HCT116 (cell line): ENCODE data around the gene HMCN2. TPM values are rescaled to one million over a fixed set of nuclear protein-coding genes. Genes with fewer than 3 reads are reported as not detected.

Source experiments
- ATAC-seq: fragments of 200-7000 bp; cut with Tn5 transposase; 2 replicates; pipeline ENCODE4 v1.9.1; 2020; ENCODE audit warnings: mild to moderate bottlenecking, moderate library complexity
- BruUV-seq: library from RNA; stranded (reverse); fragments of 400-500 nt; replicated peaks from 2 replicates; lab custom pipeline; 2021; lab: Mats Ljungman, UMichigan
- CTCF ChIA-PET: fragments of 300-600 bp; sonication (Branson Sonifier 250); formaldehyde crosslinking; loops from one replicate; lab custom pipeline; 2021; ENCODE audit warnings: antibody characterized with exemption; lab: Charles Lee
- POLR2A ChIA-PET: fragments of 300-600, 350-600 bp; sonication (Branson Sonifier 250); formaldehyde crosslinking; loops from one replicate; lab custom pipeline; 2021; ENCODE audit warnings: antibody characterized with exemption; lab: Charles Lee
- RAD21 ChIA-PET, 2 experiments: fragments of 300-600 bp; sonication (Branson Sonifier 250); formaldehyde crosslinking; loops; one replicate each; lab custom pipeline; 2023; ENCODE audit warnings: low total read pairs in 2 of 2; ENCODE audit not compliant: uncharacterized antibody in 2 of 2, unreplicated experiment in 2 of 2, low non-redundant PET in 1 of 2; lab: Charles Lee
- DNase-seq: peaks from one replicate; pipeline ENCODE4 v3.0.0-alpha.2; 2010; ENCODE audit warnings: low read depth, low spot score
- H2AFZ ChIP-seq: fragments of 200-600 bp; shearing (Covaris generic), sonication (generic); 2 replicates; pipeline ENCODE4 v1.6.1; 2017; ENCODE audit warnings: low read depth, mixed run types, mixed read lengths, antibody characterized with exemption, low read length; ENCODE audit not compliant: poor library complexity, severe bottlenecking
- H3K27ac ChIP-seq: 2 replicates; pipeline ENCODE4 v1.5.1; 2012; ENCODE audit warnings: low read depth, low read length
- H3K27me3 ChIP-seq: fragments of 200-600 bp; sonication (generic); 2 replicates; pipeline ENCODE4 v1.6.1; 2016; ENCODE audit warnings: mixed run types, low read length, mixed read lengths; ENCODE audit not compliant: insufficient read depth
- H3K36me3 ChIP-seq, 2 experiments: fragments of 200-500 bp in 1 of 2; fragments of 200-600 bp in 1 of 2; sonication (Bioruptor generic) in 1 of 2; sonication (generic) in 1 of 2; 2 replicates each; pipeline versions ENCODE4 v1.5.1 to v1.6.1; 2014 to 2016; ENCODE audit warnings: low read length in 2 of 2, inconsistent platforms in 1 of 2, mixed read lengths in 1 of 2, mixed run types in 1 of 2; ENCODE audit not compliant: insufficient read depth in 2 of 2, control insufficient read depth in 1 of 2
- H3K4me1 ChIP-seq, 2 experiments: fragments of 200-600 bp in 1 of 2; sonication (generic) in 1 of 2; 2 replicates each; pipeline versions ENCODE4 v1.5.1 to v1.6.1; 2012 to 2017; ENCODE audit warnings: low read length in 2 of 2, inconsistent platforms in 1 of 2, mild to moderate bottlenecking in 1 of 2, mixed read lengths in 1 of 2, mixed run types in 1 of 2, moderate library complexity in 1 of 2; ENCODE audit not compliant: insufficient read depth in 2 of 2, control insufficient read depth in 1 of 2
- H3K4me2 ChIP-seq: fragments of 200-600 bp; sonication (generic); 2 replicates; pipeline ENCODE4 v1.6.1; 2017; ENCODE audit warnings: mixed run types, low read length, mixed read lengths
- H3K4me3 ChIP-seq, 2 experiments: fragments of 200-600 bp in 1 of 2; sonication (generic) in 1 of 2; replicated peaks in 1 of 2; 2 replicates each; pipeline ENCODE4 v1.5.1; 2011 to 2016; ENCODE audit warnings: low read length in 2 of 2, control low read depth in 1 of 2, low read depth in 1 of 2, mild to moderate bottlenecking in 1 of 2, mixed read lengths in 1 of 2, mixed run types in 1 of 2
- H3K79me2 ChIP-seq: fragments of 200-600 bp; sonication (generic); 2 replicates; pipeline ENCODE4 v1.6.1; 2017; ENCODE audit warnings: mild to moderate bottlenecking, mixed run types, low read length, moderate library complexity, mixed read lengths; ENCODE audit not compliant: insufficient read depth
- H3K9ac ChIP-seq: fragments of 200-600 bp; sonication (generic); 2 replicates; pipeline ENCODE4 v1.6.1; 2016; ENCODE audit warnings: low read length, mixed read lengths
- H3K9me2 ChIP-seq: fragments of 200-600 bp; sonication (generic), shearing (Covaris generic); 2 replicates; pipeline ENCODE4 v1.6.1; 2017; ENCODE audit warnings: mixed run types, mild to moderate bottlenecking, moderate library complexity; ENCODE audit not compliant: insufficient read depth
- H3K9me3 ChIP-seq, 2 experiments: fragments of 200-500 bp in 1 of 2; fragments of 200-600 bp in 1 of 2; sonication (Bioruptor generic) in 1 of 2; sonication (generic) in 1 of 2; 2 replicates each; pipeline ENCODE4 v1.6.1; 2014 to 2017; ENCODE audit warnings: low read length in 2 of 2, mixed read lengths in 2 of 2, inconsistent platforms in 1 of 2, low read depth in 1 of 2, mild to moderate bottlenecking in 1 of 2, mixed run types in 1 of 2, moderate library complexity in 1 of 2; ENCODE audit not compliant: control insufficient read depth in 1 of 2, insufficient read depth in 1 of 2
- H4K20me1 ChIP-seq: fragments of 200-600 bp; sonication (generic), shearing (Covaris generic); 2 replicates; pipeline ENCODE4 v1.6.1; 2017; ENCODE audit warnings: mixed run types, mild to moderate bottlenecking, moderate library complexity; ENCODE audit not compliant: insufficient read depth
- CBX3 ChIP-seq: IDR thresholded peaks from 2 replicates; pipeline ENCODE4 v1.6.1; 2012; ENCODE audit warnings: low read depth
- ELF1 ChIP-seq: IDR thresholded peaks from 2 replicates; pipeline ENCODE4 v1.6.1; 2012; ENCODE audit warnings: low read depth, borderline replicate concordance
- EZH2 ChIP-seq: fragments of 200-600 bp; sonication (generic); IDR thresholded peaks from 2 replicates; pipeline ENCODE4 v1.6.1; 2017; ENCODE audit warnings: antibody characterized with exemption, mixed run types
- FOSL1 ChIP-seq: IDR thresholded peaks from 2 replicates; pipeline ENCODE4 v1.6.1; 2012; ENCODE audit warnings: low read depth
- POLR2A ChIP-seq: IDR thresholded peaks from 2 replicates; pipeline ENCODE4 v1.7.0; 2011; ENCODE audit warnings: borderline replicate concordance; ENCODE audit not compliant: insufficient read depth, insufficient read length; ENCODE audit errors: extremely low read depth
- RAD21 ChIP-seq: IDR thresholded peaks from 2 replicates; pipeline ENCODE4 v1.6.1; 2012; ENCODE audit warnings: low read depth, mild to moderate bottlenecking
- SRF ChIP-seq: IDR thresholded peaks from 2 replicates; pipeline ENCODE4 v1.6.1; 2012; ENCODE audit warnings: low read depth
- YY1 ChIP-seq: IDR thresholded peaks from 2 replicates; pipeline ENCODE4 v1.6.1; 2011; ENCODE audit warnings: low read length, low read depth, moderate library complexity, mild to moderate bottlenecking; ENCODE audit not compliant: insufficient replicate concordance; ENCODE audit errors: extremely low read depth
- ZBTB33 ChIP-seq: IDR thresholded peaks from 2 replicates; pipeline ENCODE4 v1.6.1; 2011; ENCODE audit warnings: mild to moderate bottlenecking, low read length, moderate library complexity; ENCODE audit not compliant: insufficient replicate concordance; ENCODE audit errors: extremely low read depth
- ZNF274 ChIP-seq: fragments of 200-500 bp; sonication (Bioruptor generic); IDR thresholded peaks from 2 replicates; pipeline ENCODE4 v1.6.1; 2014; ENCODE audit warnings: mild to moderate bottlenecking, low read depth, low read length, inconsistent platforms
- intact Hi-C: fragments of 100-400 bp; cut with micrococcal nuclease; formaldehyde crosslinking; loops from 2 replicates; pipeline ENCODE4 v1.10.0; 2022
- total RNA-seq: library from RNA; stranded (reverse); gene quantifications from one replicate; pipeline ENCODE4 v1.2.1, GENCODE V29; 2021; ENCODE audit not compliant: unreplicated experiment
- TF ChIP-seq, protein P1 (sequence below): IDR thresholded peaks from 2 replicates; pipeline ENCODE4 v1.6.1; 2012

The HMCN2 gene
- total RNA-seq, 1 experiment from 2014 or later: 0.22 TPM

DNA sequence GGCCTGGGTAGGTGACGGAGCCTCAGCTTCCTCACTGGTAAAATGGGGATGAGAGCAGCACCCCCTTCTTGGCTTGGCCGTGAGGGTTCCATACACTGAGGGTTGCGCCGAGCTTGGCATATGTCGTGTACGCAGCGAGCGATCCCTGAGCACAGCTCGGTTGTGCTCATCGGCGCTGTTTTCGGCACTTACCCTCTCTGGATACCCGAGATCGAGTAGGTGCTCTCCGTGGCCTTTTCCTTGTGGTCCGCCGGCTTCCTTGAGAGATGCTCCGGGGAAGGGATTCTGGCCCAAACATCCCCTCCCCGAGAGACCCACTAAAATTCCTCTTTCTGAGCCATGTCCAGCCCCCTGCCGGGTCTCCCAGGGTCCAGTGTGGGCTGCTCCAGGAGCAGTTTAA is 40.0 kb upstream of the HMCN2 start:
- ATAC-seq: no peak
- Histone ChIP-seq H3K4me1 (no peaks in the 10 kb centered on the region), H3K79me2 (no peaks in the 10 kb centered on the region), H3K9me3 (peaks cover 0 to 10% of the 10 kb centered on the region in 2 experiments; a peak in 2 of 4 replicates), H3K27me3 (no peaks in the 10 kb centered on the region), H3K4me2 (no peak overlapping the region), H3K9me2 (no peaks in the 10 kb centered on the region), H3K27ac (no peak overlapping the region), H3K9ac (no peak overlapping the region), H3K4me3 (no peak overlapping the region), H2AFZ (no peak overlapping the region), H3K36me3 (peaks cover 8 to 40% of the 10 kb centered on the region in 2 experiments; a peak in 3 of 4 replicates), H4K20me1 (no peaks in the 10 kb centered on the region)
- BruUV-seq: no TSS peak
- POLR2A ChIA-PET: no interaction called here
- CTCF ChIA-PET: no interaction called here
- RAD21 ChIA-PET: no interaction called here
- no peak for DNase-seq
- intact Hi-C loops: no loop called here
- TF ChIP-seq POLR2A (no peak), ZBTB33 (no peak), ZNF274 (no peak), RAD21 (no peak), EZH2 (no peak)

DNA sequence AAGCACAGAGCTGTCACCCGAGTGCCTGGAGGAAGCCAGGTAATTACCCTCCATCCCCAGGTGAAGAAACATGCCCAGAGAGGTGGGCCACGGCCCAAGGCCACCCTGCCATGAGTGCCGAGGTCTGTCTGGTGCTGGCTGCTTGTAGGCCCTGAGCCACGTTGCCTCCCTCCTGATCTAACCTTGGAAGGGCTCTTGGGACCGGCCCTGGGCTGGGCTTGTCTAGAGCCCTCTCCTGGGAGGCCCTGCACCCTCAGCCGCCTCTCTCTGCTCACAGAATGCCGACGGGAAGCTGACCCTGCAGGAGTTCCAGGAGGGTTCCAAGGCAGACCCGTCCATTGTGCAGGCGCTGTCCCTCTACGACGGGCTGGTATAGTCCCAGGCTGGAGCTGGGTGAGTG is 39.4 kb upstream of the HMCN2 start:
- POLR2A ChIA-PET: no interaction called here

More for the DNA sequence above, 39.4 kb upstream of the HMCN2 start:
- Histone ChIP-seq H2AFZ (no peak overlapping the region), H3K4me2 (no peak overlapping the region), H3K27ac (no peak overlapping the region), H4K20me1 (no peaks in the 10 kb centered on the region), H3K79me2 (no peaks in the 10 kb centered on the region), H3K4me1 (no peaks in the 10 kb centered on the region), H3K27me3 (no peaks in the 10 kb centered on the region), H3K36me3 (peaks cover 8 to 40% of the 10 kb centered on the region in 2 experiments; a peak in 3 of 4 replicates), H3K9me3 (peaks cover 0 to 10% of the 10 kb centered on the region in 2 experiments; a peak in 2 of 4 replicates), H3K9me2 (no peaks in the 10 kb centered on the region), H3K9ac (no peak overlapping the region), H3K4me3 (no peak overlapping the region)
- RAD21 ChIA-PET: no interaction called here
- ATAC-seq (no peak), DNase-seq (no peak)
- BruUV-seq: no TSS peak
- no peak for TF ChIP-seq CBX3
- TF ChIP-seq, protein P1, sequence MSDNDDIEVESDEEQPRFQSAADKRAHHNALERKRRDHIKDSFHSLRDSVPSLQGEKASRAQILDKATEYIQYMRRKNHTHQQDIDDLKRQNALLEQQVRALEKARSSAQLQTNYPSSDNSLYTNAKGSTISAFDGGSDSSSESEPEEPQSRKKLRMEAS: no peak
- no peak for TF ChIP-seq ELF1
- TF ChIP-seq FOSL1: no peak
- TF ChIP-seq YY1: no peak
- TF ChIP-seq SRF: no peak
- CTCF ChIA-PET: no interaction called here
- intact Hi-C loops: no loop called here
